22Rv1 (cell line): ENCODE results near the gene TM4SF4.

Experiments used
- H3K27ac ChIP-seq: fragments of 450-650 bp; 2 replicates; pipeline ENCODE4 v1.5.1; 2017
- CTCF ChIP-seq: fragments of 450-650 bp; IDR thresholded peaks from 2 replicates; pipeline ENCODE4 v1.5.1; 2017; ENCODE audit warnings: mild to moderate bottlenecking
- ZFX ChIP-seq: fragments of 450-650 bp; IDR thresholded peaks from 2 replicates; pipeline ENCODE4 v1.6.1; 2017; ENCODE audit warnings: antibody characterized with exemption, borderline replicate concordance

TM4SF4 gene

GRCh38 chr3:149538371-149538770, 63.9 kb downstream of the TM4SF4 start:
- H3K27ac ChIP-seq, result no peak overlapping the region
- TF ChIP-seq ZFX (no peak), CTCF (no peak)

- H3K27ac ChIP-seq, result no peak overlapping the region
These were observed 66.6 kb downstream of the TM4SF4 start for GRCh38 chr3:149541091-149541491.

GRCh38 chr3:149542375-149543312, 68.1 kb downstream of the TM4SF4 start:
- H3K27ac ChIP-seq, result peak overlapping the region; percentile 26; the same call in 1 of the 2 replicates
- TF ChIP-seq ZFX (no peak), CTCF (no peak)

More at GRCh38 chr3:149541091-149541491, 66.6 kb downstream of the TM4SF4 start:
- no peak for TF ChIP-seq CTCF
- TF ChIP-seq ZFX, result no peak

DNA sequence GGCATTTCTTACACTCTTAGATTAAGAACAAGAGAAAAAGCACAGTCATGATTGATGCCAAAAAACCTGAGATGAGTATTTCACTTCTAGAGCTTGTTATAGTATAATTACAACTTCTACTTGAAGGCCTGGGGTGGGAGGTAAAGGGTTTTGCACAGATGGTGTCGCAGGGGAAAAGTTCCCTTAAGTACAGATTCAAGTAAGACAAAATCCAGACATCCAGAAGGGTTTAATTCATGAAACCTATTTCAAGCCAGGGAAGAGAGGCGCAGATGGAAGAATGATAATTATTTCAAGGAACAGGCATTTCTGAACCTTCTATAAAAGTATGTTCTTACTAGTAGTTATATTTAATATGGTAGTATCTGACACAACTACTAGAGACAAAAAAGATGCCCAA, 70.6 kb downstream of the TM4SF4 start:
- no peak for TF ChIP-seq ZFX
- TF ChIP-seq CTCF, result no peak
- no peak overlapping the region for H3K27ac ChIP-seq

DNA sequence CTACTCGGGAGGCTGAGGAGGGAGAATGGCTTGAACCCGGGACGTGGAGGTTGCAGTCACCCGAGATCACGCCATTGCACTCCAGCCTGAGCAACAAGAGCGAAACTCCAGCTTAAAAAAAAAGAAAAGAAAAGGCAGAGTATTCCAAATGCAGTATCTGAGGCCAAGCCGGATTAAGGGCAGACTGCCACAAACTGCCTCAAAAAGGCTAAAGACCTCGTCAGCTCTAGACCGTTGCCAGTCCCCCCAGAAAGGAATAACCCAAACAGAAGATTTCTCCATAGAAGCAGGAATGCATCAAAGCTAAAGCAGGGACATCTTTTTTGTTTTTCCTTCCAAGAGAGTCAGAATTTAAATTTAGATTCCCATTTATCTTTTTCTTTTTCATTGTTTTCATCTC, 72.9 kb downstream of the TM4SF4 start:
- no peak overlapping the region for H3K27ac ChIP-seq
- TF ChIP-seq CTCF (no peak), ZFX (no peak)

- H3K27ac ChIP-seq, result no peak overlapping the region
These were observed 73.6 kb downstream of the TM4SF4 start for GRCh38 chr3:149547954-149548668.

More at GRCh38 chr3:149547954-149548668, 73.6 kb downstream of the TM4SF4 start:
- TF ChIP-seq ZFX (no peak), CTCF (no peak)
